Dermis microvascular lymphatic vessel endothelial cell (primary cell): ENCODE measurements around the gene ZNF782. TPM values are rescaled to one million over a fixed set of nuclear protein-coding genes. Genes with fewer than 3 reads are reported as not detected.
"Not testable (repeated sequence)": the region's sequence is repeated elsewhere in the genome, so short reads cannot be mapped to it uniquely, and the experiment has no call there.

Experiments used
- DNase-seq, 2 donors: peaks; one replicate each; pipeline versions ENCODE4 v3.0.0 to v3.0.0-alpha.2; 2010; ENCODE audit warnings: low read depth in 2 of 2
- total RNA-seq: library from RNA; depleted of rRNA; stranded (reverse); fragments of >200 nt; gene quantifications from 2 replicates; pipeline ENCODE4 v1.2.1, GENCODE V29; 2014

The ZNF782 gene
- total RNA-seq, 1 donor from 2014 or later: 2.6 TPM

DNA sequence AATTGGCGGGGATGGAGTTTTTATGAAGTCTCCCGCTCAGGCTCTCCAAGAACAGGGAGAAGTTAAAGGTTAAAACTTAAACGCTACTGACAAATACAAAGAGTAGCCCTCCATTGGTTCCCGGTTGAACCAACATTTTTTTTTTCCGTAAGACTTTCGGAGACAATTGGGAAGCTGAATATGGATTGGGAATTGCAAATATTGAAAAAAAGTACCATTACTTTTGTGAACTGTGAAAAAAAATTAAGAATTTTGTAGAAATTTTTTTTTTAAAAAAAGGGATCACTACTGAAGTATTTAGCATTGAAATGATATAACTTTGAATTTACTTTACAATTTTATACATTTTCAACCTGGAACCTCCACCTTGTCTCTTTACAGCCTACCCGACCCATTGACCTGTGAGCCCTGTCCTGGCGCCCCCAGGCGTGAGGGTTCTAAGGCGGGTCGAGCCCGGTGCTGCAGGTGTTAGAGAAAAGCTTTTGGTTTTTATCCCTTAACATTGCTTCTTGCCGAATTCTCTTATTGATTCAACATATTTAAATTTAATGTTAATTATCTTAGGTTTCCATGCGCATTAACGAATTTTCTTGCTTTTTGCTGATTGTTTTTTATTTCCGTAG, 448 bp upstream of the ZNF782 start:
- DNase-seq: no peak

- no peak for DNase-seq
Observed at GRCh38 chr9:96852676-96853075, 1.6 kb downstream of the ZNF782 start.

GRCh38 chr9:96844040-96844439, 10.3 kb downstream of the ZNF782 start:
- DNase-seq: no peak

GRCh38 chr9:96818533-96818932, 35.8 kb downstream of the ZNF782 start:
- no peak for DNase-seq

- no peak for DNase-seq
Observed at GRCh38 chr9:96817973-96818372, 36.3 kb downstream of the ZNF782 start.

GRCh38 chr9:96813607-96814006, 40.7 kb downstream of the ZNF782 start:
- no peak for DNase-seq

GRCh38 chr9:96798959-96799358, 55.4 kb downstream of the ZNF782 start:
- not testable (repeated sequence) for DNase-seq

DNA sequence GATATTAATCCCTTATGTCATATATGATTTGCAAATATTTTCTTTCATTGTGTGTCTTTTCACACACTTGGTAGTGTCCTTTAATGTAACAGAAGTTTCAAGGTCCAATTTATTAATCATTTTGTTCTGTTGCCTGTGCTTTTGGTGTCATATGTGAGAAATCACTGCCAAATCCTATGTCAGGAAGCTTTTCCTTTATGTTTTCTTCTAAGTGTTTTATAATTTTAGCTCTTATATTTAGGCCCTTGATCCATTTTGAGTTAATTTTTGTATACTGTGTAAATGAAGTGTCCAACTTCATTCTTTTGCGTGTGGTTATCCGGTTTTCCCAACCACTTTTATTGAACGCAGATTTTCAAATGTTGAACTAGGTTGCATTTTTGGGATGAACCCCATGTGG, 70.3 kb downstream of the ZNF782 start:
- DNase-seq: no peak

GRCh38 chr9:96782235-96782634, 72.1 kb downstream of the ZNF782 start:
- DNase-seq: no peak

DNA sequence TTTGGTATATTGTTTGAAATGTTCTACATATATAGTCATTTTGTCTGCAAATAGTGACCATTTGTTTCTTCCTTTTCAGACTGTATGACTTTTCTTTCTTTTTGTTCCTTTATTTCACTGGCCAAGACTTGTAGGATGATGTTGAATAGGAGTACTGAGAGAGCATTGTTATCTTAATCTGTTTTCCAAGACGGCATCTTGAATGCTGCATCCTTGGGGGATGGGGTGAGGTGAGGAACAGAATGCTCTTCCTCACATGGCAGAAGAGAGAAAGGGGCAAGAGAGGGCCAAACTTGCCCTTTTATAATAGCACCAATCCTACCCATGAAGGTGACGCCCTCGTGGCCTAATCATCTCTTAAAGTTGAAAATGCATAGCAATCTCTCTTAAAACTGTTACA, 72.8 kb downstream of the ZNF782 start:
- DNase-seq: no peak

DNA sequence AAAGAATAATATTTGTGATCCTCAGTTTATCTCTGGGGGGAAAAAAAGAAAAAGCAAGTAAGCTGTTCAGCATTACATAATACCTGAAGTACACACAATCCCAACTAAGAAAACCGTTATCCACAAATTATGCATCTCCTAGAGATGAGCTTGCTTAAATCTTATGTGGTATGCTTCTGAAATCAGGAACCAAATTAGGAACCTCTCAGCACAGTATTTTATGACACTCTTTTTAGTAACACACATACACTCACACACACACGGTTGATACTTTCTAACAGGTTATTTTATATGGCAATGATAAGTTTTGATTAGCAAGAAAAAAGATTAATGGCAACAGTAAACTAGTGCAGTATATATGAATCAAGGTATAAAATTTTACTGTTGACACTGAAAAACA, 75.2 kb downstream of the ZNF782 start:
- no peak for DNase-seq

DNA sequence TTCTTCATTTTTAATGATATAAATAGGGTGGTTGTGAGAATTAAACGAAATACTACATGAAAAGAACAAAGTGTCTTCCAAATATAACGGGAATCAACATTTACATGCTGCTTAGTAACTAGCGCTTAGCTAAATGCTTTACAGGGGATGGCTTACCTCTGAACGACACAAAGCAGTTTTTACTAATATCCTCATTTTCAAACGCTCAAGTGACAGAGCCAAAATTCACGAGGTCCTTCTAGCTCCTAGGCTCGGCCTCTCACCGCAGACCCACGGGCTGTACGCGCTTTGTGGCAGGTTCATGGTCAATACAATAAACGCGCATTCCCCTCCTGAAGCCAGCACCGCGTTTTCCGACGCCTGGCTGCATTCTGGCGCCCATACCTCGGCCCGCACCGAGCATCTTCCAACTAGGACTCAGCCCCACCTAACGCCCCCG, 76.9 kb downstream of the ZNF782 start:
- no peak for DNase-seq

DNA sequence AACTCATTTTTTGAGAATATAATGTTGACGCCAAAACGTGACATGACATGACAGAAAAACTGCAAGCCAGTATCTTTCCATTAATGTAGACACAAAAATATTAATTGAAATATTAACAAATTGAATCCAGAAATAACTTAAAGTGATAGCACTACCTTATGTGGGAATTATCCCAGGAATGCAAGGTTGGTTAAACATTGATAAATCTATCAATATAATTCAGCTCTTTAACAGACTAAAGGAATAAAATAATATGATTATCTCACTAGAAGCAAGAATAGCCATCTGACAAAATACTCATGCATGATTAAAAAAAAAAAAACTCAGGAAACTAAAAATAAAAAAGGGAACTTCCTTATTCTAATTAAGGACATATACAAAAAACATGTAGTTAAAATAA, 83.2 kb downstream of the ZNF782 start:
- DNase-seq: no peak

DNA sequence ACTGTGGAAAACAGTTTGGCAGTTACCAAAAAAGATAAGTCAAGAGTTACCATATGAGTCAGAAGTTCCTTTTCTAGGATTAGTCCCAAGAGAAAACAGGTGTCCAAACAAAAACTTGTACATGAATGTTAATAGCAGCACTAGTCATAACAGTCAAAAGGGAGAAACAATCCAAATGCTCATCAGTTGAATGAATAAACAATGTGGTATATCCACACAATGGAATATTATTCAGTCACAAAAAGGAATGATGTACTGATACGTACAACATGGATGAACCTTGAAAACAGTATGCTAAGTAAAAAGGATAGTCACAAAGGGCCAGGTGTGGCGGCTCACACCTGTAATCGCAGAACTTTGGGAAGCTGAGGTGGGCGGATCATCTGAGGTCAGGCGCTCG, 84.3 kb downstream of the ZNF782 start:
- DNase-seq: no peak

Other genes starting within 250 kb of the ZNF782 start
- 5.6 and 8.7 TPM in 2 replicates for gene CDC14B, start 234.7 kb downstream of the ZNF782 start, total RNA-seq
- gene PRXL2C, start 199.2 kb downstream of the ZNF782 start, total RNA-seq: 25.4 and 27.2 TPM in 2 replicates
- gene ZNF510, start 76.4 kb downstream of the ZNF782 start, total RNA-seq: 11.8 and 12.8 TPM in 2 replicates
- gene NUTM2G, start 74.3 kb upstream of the ZNF782 start, total RNA-seq: not detected in 2 replicates
- 0.25 and 0.77 TPM in 2 replicates for gene CTSV, start 184.6 kb upstream of the ZNF782 start, total RNA-seq